AML-193 (cell line): ENCODE results near the gene ADAMTS14.
"Not testable (repeated sequence)": the region's sequence is repeated elsewhere in the genome, so short reads cannot be mapped to it uniquely, and the experiment has no call there.

Experiments used
- DNase-seq, 2 experiments: peaks; one replicate each; lab custom pipeline; 2025; lab: John Stamatoyannopoulos, UW

ADAMTS14 gene

DNA sequence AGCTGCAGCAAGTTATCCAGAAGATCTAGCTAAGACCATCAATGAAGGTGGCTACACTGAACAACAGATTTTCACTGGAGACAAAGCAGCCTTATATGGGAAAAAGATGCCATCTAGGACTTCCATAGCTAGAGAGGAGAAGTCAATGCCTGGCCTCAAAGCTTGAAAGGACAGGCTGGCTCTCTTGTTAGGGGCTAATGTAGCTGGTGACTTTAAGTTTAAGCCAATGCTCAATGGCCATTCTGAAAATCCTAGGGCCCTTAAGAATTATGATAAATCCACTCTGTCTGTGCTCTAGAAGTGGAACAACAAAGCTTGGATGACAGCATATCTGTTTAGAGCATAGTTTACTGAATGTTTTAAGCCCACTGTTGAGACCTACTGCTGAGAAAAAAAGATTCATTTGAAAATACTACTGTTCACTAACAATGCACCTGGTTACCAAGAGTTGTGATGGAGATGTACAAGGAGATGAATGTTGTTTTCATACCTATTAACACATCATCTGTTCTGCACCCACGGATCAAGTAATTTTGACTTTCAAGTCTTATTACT, 13.6 kb upstream of the ADAMTS14 start:
- DNase-seq, result no peak

- DNase-seq, result no peak
These were observed 13.0 kb upstream of the ADAMTS14 start for GRCh38 chr10:70659306-70659705.

DNA sequence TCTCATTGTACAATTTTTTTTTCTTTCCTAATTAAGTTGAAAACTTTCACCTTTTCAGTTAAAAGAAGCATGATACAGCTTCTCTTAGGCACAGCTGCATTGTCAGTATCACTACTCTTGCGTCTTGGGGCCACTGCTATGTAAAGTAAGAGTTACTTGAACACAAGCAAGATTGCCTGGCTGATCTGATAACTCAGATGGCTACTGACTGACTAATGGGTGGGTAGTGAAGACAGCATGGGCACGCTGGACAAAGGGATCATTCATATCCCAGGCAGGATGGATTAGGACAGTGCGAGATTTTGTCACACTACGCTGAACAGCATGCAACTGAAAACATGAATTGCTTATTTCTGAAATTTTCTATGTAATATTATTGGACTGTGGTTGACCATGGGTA, 11.6 kb upstream of the ADAMTS14 start:
- no peak for DNase-seq

DNA sequence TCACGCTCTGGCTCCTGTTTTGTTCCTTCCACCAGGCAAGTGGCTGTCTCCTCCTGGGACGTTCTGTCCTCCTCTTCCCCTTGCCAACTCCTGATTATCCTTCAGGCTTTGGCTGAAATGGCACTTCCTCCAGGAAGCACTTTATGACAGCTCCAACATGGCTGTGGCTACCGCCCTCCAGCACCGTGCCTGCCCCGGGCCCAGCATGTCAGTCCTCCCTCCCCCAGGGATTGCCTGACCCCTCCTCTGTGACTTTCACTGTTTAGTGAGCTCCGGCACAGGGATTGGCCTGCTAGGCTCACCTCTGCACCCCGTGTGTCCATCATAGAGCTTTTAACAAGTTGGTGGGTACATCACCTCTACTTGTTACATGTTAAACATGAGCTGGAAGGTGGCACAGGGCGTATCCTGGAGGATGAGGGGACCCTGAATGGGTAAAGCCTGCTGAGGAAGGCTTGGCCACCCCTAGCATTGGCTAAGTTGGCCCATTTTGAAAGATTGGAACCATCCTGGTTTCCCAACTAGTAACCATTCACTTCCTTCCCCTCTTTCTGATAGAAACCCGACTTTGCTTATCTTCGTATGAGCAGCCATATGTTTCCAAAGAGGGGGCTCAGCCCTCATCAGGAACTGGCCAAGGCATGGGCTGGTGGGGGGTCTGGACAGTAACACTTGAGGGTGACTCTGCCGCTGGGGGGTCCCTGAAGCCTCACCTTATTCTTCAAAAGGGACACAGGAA, 10.5 kb upstream of the ADAMTS14 start:
- DNase-seq, result no peak

DNA sequence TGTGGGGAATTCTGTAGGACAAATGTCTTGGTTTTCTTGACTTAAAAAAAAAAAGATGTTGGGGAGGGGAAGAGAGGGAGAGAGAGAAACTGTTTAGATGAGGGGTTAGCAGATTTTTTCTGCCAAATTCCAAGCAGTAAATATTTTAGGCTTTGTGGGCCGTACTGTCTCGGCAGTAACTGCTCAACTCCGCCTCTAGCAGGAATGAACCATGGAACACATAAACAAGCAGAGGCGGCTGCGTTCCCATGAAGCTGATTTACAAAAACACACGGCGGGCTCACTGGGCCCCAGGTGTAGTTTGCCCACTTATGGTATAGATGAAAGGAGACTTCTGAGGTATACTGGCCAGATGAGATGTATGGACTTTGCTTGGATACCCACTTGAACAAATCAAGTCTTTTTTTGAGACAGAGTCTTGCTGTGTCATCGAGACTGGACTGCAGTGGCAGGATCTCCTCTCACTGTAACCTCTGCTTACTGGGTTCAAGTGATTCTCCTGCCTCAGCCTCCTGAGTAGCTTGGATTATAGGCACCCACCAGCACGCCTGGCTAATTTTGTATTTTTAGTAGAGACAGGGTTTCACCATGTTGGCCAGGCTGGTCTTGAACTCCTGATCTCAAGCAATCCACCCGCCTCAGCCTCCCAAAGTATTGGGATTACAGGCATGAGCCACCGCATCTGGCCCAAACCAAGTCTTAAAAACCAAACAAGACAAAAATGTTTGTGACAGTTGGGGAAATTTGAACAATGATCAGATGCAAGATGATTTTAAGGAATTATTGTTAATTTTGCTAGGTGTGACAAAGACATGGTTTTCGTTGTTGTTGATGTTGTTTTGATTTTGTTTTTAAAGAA, 9.7 kb upstream of the ADAMTS14 start:
- DNase-seq, result no peak

- DNase-seq, result not testable (repeated sequence)
These were observed 8.6 kb upstream of the ADAMTS14 start for GRCh38 chr10:70663458-70664409.

DNA sequence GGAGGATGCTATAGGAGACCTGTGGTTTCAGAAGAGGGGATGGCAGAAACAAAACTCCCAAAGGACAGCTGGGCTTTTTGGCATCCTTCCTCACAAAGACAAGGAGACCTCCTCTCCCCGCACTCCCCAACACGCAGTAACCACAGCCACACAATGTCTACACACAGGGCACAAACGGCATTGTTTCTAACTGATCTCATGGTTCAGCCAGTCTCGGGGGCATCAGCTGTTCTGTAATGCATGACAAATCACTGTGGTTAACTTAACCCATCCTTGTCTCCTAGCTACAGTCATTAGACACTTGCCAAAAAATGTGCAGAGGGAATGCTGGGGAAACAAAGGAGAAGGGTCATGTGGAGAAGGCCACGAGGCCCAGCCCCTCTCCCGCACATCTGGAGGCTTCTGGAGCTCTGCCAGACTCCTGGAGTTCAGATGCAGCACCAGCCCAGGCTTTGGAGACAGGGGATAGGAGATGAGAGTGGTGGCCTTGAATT, 7.6 kb upstream of the ADAMTS14 start:
- DNase-seq, result no peak

DNA sequence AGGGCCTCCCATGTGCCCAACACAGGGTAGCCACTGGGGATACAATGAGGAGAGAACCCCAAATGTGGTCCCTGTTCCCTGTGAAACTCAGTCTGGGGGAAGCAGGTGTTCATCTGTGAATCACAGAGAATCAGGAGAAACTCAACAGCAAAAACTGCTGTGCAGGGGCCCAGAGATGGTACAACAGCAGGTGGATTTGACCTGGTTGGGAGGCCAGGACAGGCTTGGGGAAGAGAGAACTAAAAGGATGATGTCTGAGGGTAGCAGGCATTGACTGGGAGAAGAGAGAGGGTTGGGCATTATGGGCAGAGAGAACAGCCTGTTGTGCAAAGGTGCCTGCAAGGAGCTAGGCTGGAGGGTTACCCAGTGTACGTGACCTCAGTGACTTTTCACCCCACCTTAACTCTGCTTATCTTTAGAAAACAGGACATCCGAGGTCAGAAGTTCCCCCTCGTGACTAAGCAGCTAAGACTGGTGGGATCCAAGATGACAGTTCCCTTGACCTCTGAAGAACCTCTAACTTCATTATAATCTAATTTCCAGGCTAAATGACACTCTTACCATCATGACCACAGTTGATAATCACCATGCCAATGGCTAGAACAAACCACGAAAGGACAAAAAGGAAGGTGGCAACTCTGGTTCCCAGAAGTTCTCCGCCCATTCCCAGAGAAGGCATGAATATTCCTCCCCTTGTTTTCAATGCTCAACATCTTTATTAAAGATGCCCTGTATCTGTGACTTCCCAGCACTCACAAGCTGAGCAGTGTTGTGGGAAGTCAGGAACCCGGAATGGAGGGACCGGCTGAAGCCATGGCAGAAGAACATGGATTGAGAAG, 5.1 kb upstream of the ADAMTS14 start:
- no peak for DNase-seq

DNA sequence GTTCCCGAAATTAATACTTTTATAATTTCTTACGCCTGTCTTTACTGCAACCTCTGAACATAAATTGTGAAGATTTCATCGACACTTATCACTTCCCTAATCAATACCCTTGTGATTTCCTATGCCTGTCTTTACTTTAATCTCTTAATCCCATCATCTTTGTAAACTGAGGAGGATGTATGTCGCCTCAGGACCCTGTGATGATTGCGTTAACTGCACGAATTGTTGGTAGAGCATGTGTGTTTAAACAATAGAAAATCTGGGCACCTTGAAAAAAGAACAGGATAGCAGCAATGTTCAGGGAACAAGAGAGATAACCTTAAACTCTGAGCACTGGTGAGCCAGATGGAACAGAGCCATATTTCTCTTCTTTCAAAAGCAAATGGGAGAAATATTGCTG, 4.5 kb upstream of the ADAMTS14 start:
- DNase-seq, result not testable (repeated sequence)

- DNase-seq, result no peak
These were observed 3.8 kb upstream of the ADAMTS14 start for GRCh38 chr10:70668454-70668970.

DNA sequence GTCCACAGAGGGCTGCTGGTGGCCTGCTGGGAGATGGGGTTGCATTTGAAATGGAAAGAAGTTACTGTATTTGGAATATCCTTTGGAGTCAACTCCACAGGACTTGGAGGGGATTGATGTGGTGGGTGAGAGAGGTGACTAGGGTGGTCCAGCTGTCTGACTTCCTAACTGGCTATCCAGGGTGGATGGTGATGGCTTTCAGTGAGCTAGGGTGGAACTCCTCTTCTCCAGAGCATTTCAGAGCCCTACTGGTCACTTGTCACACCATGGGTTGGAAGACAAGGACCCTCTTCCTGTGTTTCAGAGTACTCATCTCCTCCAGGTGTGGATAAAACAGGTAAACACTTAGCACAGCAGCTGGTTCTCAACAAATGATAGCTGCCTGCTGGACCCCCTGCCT, 3.3 kb upstream of the ADAMTS14 start:
- no peak for DNase-seq

GRCh38 chr10:70669732-70670317, 2.5 kb upstream of the ADAMTS14 start:
- no peak for DNase-seq

DNA sequence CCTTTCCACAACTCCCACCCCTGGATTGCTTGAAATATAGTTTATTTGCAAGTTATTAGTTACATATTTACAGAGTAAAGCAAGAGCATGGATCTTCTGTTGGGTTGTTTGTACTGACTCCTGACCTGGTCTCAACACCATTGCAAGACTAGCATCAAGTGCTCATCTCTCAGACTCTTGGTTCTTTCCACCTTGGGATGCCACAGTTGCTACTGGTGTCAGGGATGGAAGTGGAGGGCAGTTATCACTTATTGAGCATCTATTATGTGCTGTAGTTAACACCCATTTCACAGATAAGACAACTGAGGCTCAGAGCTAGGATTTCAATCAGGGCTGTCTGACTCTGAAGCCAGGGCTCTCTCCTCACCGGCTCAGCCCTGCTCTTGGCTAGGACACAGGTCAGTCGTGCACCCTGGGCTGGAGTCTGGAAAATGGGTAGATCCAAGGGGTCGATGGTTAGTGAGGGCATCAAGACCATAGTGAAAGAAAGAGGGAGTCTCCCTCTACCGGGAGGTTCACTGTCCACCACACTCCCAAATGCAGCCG, 614 bp upstream of the ADAMTS14 start:
- DNase-seq, result no peak

DNA sequence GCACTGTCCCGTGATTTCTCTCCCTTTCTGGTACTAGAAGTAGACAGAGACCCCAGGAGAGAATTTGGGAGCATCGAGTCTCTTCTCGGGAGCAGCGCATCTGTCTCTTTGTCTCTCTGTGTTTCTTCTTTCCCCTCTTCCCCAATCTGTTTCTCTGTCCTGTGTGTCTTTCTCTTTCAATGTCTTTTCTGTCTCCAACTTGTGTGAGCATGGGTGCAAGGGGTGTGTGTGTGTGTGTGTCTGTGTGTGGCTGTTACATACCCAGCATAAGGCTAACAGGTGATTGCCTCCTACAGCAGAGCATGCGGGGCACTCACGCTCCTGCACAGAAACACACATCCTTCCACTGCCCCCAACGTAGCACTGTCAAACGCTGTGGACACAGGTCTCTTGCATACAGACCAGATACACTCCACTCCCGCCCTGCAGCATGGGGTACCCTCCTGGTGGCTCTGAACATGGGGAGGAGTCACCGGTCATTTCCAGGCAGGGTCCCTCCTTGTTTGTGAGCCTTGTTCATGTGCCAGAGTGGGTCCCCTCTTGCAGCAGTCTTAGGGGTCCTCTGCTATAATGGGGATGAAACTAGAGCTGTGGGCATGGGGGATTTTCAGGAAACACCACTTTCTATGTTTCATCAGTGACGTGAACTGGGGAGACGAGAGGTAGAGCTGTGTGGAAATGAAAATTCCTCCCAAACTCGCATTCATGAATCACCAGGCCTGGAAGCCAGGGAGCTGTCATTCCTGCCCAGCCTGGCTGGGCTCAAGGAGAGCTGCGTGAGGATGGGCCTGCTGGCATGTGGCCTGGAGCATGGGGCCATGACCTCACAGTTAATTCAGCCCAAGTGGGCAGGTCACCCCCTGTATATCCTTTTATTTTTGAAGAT, 980 bp downstream of the ADAMTS14 start:
- DNase-seq, result no peak

DNA sequence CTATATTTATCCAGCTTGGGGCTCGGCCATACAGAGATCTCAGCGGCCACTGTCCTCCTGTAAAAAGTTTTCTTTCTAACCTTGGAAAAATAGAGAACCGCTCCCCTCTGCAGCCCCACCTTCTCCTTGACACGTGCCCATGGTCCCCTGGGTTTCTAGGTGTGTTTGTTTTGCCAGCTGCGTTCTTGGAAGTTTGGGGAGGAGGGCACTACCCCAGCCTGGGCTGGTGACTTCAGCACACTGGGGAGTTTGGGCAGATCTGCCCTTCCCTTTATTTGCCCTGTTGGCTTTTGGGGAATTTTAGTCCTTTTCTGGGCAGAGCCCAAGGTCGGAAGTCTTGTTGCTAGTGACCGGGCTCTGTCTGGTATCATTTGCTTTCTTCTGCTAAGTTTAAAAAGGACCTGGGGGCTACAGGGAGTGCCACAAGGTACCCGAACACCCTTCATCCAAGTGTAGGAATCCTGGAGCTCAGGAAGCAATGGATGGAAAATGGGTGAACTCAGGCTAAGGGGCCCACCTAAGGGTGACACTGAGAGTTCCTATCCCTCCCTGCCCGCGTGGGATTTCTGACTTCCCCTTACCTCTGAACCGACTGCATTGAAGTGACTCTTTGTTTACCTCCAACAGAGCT, 1.7 kb downstream of the ADAMTS14 start:
- DNase-seq, result no peak

DNA sequence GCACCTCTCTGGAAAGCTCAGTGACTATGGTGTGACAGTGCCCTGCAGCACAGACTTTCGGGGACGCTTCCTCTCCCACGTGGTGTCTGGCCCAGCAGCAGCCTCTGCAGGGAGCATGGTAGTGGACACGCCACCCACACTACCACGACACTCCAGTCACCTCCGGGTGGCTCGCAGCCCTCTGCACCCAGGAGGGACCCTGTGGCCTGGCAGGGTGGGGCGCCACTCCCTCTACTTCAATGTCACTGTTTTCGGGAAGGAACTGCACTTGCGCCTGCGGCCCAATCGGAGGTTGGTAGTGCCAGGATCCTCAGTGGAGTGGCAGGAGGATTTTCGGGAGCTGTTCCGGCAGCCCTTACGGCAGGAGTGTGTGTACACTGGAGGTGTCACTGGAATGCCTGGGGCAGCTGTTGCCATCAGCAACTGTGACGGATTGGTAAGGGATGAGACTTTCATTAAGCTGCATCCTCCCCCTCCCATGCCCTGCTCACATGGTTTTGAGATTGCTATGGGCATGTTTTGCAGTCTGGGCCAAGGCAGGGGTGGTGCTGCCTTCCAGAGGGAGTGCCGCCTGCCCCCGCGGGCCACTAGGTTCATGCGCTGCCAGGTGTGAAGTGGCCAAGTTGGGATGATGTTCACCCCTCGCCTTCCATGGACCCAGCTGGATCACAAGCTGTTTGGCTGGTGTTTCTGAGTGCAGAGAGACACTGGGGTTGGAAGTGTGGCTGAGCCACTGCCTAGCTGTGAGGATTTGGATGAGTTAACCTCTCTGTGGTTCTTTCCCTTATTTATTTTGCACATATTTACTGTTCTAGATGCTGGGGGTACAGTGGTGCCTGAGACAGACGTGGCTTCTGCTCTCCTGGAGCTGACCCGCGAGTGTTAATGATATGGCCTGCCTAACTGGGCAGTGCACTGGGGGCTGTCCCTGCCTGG, 2.5 kb downstream of the ADAMTS14 start:
- no peak for DNase-seq

- DNase-seq, result no peak
These were observed 3.3 kb downstream of the ADAMTS14 start for GRCh38 chr10:70675496-70676161.
